Upper lobe of left lung (tissue), 4 donors: ENCODE measurements around the gene SLC38A5.

Source experiments
- POLR2AphosphoS5 ChIP-seq, 2 donors: sonication (generic); formaldehyde crosslinking; IDR thresholded peaks; one replicate each; pipeline ENCODE4 v1.5.1; 2017; ENCODE audit warnings: antibody characterized with exemption in 2 of 2
- TF ChIP-seq, protein P1 (sequence below), 6 experiments: fragments of 450-650 bp in 4 of 6; fragments of 200-600 bp in 2 of 6; sonication (generic) in 2 of 6; IDR thresholded peaks; one replicate each; pipeline ENCODE4 v1.5.1; 2016 to 2019; ENCODE audit warnings: antibody characterized with exemption in 6 of 6

DNA sequence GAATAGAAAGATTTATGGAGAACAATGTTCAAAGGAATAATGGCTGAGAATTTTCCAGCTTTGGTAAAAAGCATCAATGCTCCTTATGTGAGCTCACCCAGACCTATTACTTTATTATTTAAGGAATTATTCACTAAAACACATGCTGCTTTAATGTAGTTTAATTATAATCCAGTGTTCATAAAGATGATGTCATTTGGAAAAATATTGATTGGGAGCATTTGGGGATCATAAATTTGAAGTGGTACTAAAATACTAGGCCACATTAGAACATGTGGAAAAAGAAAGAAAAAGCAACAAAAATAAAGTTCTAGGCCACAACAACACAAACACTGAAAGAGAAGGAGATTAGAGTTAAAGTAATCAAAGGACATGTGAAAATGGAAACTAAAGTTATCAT lies 20.0 kb downstream of the SLC38A5 start:
- TF ChIP-seq POLR2AphosphoS5 (IDR thresholded peaks at IDR 0.05) = no peak
- TF ChIP-seq, protein P1, sequence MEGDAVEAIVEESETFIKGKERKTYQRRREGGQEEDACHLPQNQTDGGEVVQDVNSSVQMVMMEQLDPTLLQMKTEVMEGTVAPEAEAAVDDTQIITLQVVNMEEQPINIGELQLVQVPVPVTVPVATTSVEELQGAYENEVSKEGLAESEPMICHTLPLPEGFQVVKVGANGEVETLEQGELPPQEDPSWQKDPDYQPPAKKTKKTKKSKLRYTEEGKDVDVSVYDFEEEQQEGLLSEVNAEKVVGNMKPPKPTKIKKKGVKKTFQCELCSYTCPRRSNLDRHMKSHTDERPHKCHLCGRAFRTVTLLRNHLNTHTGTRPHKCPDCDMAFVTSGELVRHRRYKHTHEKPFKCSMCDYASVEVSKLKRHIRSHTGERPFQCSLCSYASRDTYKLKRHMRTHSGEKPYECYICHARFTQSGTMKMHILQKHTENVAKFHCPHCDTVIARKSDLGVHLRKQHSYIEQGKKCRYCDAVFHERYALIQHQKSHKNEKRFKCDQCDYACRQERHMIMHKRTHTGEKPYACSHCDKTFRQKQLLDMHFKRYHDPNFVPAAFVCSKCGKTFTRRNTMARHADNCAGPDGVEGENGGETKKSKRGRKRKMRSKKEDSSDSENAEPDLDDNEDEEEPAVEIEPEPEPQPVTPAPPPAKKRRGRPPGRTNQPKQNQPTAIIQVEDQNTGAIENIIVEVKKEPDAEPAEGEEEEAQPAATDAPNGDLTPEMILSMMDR (IDR thresholded peaks at IDR 0.05) = no peak
